ENCODE measurements around the gene ARAP3.

GRCh38 chr5:141609044-141609443 is 73.0 kb downstream of the ARAP3 start:
- TF ChIP-seq CTCF (conservative IDR thresholded peaks at IDR 0.05; ENCODE audit: low read depth in 2 of 2): no peak
- TF ChIP-seq REST (IDR thresholded peaks at IDR 0.05; ENCODE audit: unreplicated experiment): no peak
- no peak for TF ChIP-seq POLR2AphosphoS5 (IDR thresholded peaks at IDR 0.05; ENCODE audit: low read depth)
- TF ChIP-seq JUNB (IDR thresholded peaks at IDR 0.05; ENCODE audit: unreplicated experiment): no peak
- TF ChIP-seq EZH2 (IDR thresholded peaks at IDR 0.05; ENCODE audit: low read depth, unreplicated experiment): no peak
- no peak for TF ChIP-seq EZH2phosphoT487 (IDR thresholded peaks at IDR 0.05; ENCODE audit: unreplicated experiment)
- TF ChIP-seq CREB1 (CRISPR knock-in tag; IDR thresholded peaks at IDR 0.05; ENCODE audit: low read depth): no peak
- no peak for TF ChIP-seq ZNF331 (CRISPR knock-in tag; IDR thresholded peaks at IDR 0.05; ENCODE audit: low read depth)
- no peak for TF ChIP-seq NANOG (IDR thresholded peaks at IDR 0.05; ENCODE audit: borderline replicate concordance)
- TF ChIP-seq STAT1 (IDR thresholded peaks at IDR 0.05; ENCODE audit: unreplicated experiment): no peak
- no peak for TF ChIP-seq ZNF114 (CRISPR knock-in tag; IDR thresholded peaks at IDR 0.05)
- TF ChIP-seq ZNF462 (CRISPR knock-in tag; IDR thresholded peaks at IDR 0.05): no peak
- no peak for TF ChIP-seq ETS1 (IDR thresholded peaks at IDR 0.05)
